DMS53 (cell line): ENCODE data around the gene GPN2.

Experiments used
- DNase-seq: peaks from one replicate; lab custom pipeline; 2025; lab: John Stamatoyannopoulos, UW

The GPN2 gene

GRCh38 chr1:26889551-26890466 lies at the start of gene GPN2:
Gene GPN2, minus strand, starts transcription at chr1:26890283. Its CDS starts 187 bp downstream, at chr1:26890096.
- peak; percentile 91 for DNase-seq

- no peak for DNase-seq
Observed at GRCh38 chr1:26938659-26939025, 48.6 kb upstream of the GPN2 start.

- no peak for DNase-seq
Observed at GRCh38 chr1:26938004-26938658, 48.0 kb upstream of the GPN2 start.

GRCh38 chr1:26936823-26937222 lies 46.7 kb upstream of the GPN2 start:
- no peak for DNase-seq

GRCh38 chr1:26932531-26932930 lies 42.4 kb upstream of the GPN2 start:
- no peak for DNase-seq

- no peak for DNase-seq
Observed at GRCh38 chr1:26923711-26924110, 33.6 kb upstream of the GPN2 start.

- DNase-seq, result no peak
Observed at GRCh38 chr1:26922901-26923300, 32.8 kb upstream of the GPN2 start.

- DNase-seq, result peak; percentile 35
Observed at GRCh38 chr1:26922431-26922729, 32.3 kb upstream of the GPN2 start.

- peak; percentile 100 for DNase-seq
Observed at GRCh38 chr1:26921540-26922430, 31.7 kb upstream of the GPN2 start, which contains the start of gene NUDC. Gene NUDC, plus strand, starts transcription at chr1:26921743. Its CDS starts 106 bp downstream, at chr1:26921849.

GRCh38 chr1:26921126-26921539 lies 31.1 kb upstream of the GPN2 start:
- no peak for DNase-seq

GRCh38 chr1:26915204-26915842 lies 25.2 kb upstream of the GPN2 start:
- DNase-seq, result peak; percentile 79

GRCh38 chr1:26913754-26914619 lies 23.9 kb upstream of the GPN2 start, which contains the start of gene NR0B2:
Gene NR0B2, minus strand, starts transcription at chr1:26913975. Its CDS starts 35 bp downstream, at chr1:26913940.
- peak; percentile 100 for DNase-seq

- no peak for DNase-seq
Observed at GRCh38 chr1:26913389-26913753, 23.3 kb upstream of the GPN2 start.

- no peak for DNase-seq
Observed at GRCh38 chr1:26912147-26912490, 22.0 kb upstream of the GPN2 start.

GRCh38 chr1:26911399-26912146 lies 21.5 kb upstream of the GPN2 start:
- no peak for DNase-seq

GRCh38 chr1:26910343-26911160 lies 20.5 kb upstream of the GPN2 start:
- peak; percentile 49 for DNase-seq

- DNase-seq, result no peak
Observed at GRCh38 chr1:26909951-26910342, 19.9 kb upstream of the GPN2 start.

GRCh38 chr1:26907071-26907917 lies 17.2 kb upstream of the GPN2 start:
- DNase-seq, result peak; percentile 95
